ENCODE data around the gene B3GNT5.

B3GNT5 gene

GRCh38 chr3:183212096-183212495 is 41.0 kb upstream of the B3GNT5 start:
- DNase-seq (ENCODE audit: low read depth): no peak
- no peak for TF ChIP-seq CTCF (IDR thresholded peaks at IDR 0.05; ENCODE audit: low read depth, low read length, missing control alignments)

GRCh38 chr3:183212565-183212964 is 40.5 kb upstream of the B3GNT5 start:
- no peak for DNase-seq (ENCODE audit: low read depth)
- no peak overlapping the region for H3K4me3 ChIP-seq (ENCODE audit: low read depth, low read length)
- TF ChIP-seq CTCF (IDR thresholded peaks at IDR 0.05; ENCODE audit: low read depth, low read length, missing control alignments): no peak

More at GRCh38 chr3:183212096-183212495, 41.0 kb upstream of the B3GNT5 start:
- no peak overlapping the region for H3K4me3 ChIP-seq (ENCODE audit: low read depth, low read length)

- no peak for DNase-seq (ENCODE audit: low read depth)
- no peak for TF ChIP-seq CTCF (IDR thresholded peaks at IDR 0.05; ENCODE audit: low read depth, low read length, missing control alignments)
- no peak overlapping the region for H3K4me3 ChIP-seq (ENCODE audit: low read depth, low read length)
Measured at GRCh38 chr3:183213415-183214276, 39.4 kb upstream of the B3GNT5 start.

GRCh38 chr3:183214277-183214612 is 38.8 kb upstream of the B3GNT5 start:
- TF ChIP-seq CTCF (IDR thresholded peaks at IDR 0.05; ENCODE audit: low read depth, low read length, missing control alignments): no peak
- no peak overlapping the region for H3K4me3 ChIP-seq (ENCODE audit: low read depth, low read length)
- DNase-seq (ENCODE audit: low read depth): no peak

GRCh38 chr3:183215591-183216202 is 37.4 kb upstream of the B3GNT5 start:
- DNase-seq (ENCODE audit: low read depth): no peak
- no peak for TF ChIP-seq CTCF (IDR thresholded peaks at IDR 0.05; ENCODE audit: low read depth, low read length, missing control alignments)
- H3K4me3 ChIP-seq (ENCODE audit: low read depth, low read length): no peak overlapping the region

- no peak for TF ChIP-seq CTCF (IDR thresholded peaks at IDR 0.05; ENCODE audit: low read depth, low read length, missing control alignments)
- DNase-seq (ENCODE audit: low read depth): no peak
- H3K4me3 ChIP-seq (ENCODE audit: low read depth, low read length): no peak overlapping the region
Measured at GRCh38 chr3:183217548-183218332, 35.3 kb upstream of the B3GNT5 start.

Measured in GM12864 (cell line).